GM18520 (cell line): Measurements from ENCODE around the gene PTPRK.

Experiments used
- ATAC-seq: cut with Tn5 transposase; IDR thresholded peaks from one replicate; pipeline ENCODE4 v1.9.1; 2021; ENCODE audit not compliant: unreplicated experiment

The PTPRK gene

DNA sequence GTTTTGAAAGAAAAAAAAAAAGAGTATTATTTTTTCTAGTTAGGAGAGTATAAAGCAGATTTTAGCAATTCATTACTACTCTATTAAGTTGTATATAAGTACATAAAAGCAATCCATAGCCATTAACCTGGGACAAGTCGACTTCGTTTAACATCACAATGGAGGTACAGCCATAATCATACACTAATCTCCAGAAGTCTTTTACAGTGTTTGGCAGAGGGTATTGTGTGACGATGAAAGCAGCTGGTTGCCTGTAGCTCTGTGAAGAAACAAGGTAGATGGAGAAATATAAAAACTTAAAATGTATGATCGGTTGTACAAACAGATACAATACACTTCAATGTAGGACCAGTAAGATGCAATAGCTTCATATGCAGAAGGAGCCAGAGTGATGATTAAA lies 543.6 kb downstream of the PTPRK start:
- ATAC-seq = no peak

DNA sequence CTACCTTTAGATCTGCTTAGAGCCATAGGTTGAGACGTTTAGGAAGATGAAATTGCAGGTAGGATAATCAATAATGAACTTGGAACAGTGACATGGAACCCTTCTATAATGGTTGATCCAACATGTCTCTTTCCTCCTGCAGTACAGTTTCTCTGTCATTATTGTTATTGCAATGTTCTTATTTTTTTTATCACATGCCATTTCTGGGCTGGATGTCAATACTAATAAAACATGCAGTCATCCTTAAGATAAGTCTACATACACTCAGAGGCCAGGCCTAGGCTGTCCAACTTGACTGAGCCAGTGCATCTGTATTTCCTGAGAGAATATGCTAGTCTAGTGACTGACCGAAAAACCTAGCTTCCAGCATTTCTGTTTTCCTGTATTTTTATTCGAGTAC lies 544.3 kb downstream of the PTPRK start:
- ATAC-seq = no peak

- no peak for ATAC-seq
Observed at GRCh38 chr6:127972815-127973214, 547.6 kb downstream of the PTPRK start.

GRCh38 chr6:127971945-127972391 lies 548.4 kb downstream of the PTPRK start:
- no peak for ATAC-seq

DNA sequence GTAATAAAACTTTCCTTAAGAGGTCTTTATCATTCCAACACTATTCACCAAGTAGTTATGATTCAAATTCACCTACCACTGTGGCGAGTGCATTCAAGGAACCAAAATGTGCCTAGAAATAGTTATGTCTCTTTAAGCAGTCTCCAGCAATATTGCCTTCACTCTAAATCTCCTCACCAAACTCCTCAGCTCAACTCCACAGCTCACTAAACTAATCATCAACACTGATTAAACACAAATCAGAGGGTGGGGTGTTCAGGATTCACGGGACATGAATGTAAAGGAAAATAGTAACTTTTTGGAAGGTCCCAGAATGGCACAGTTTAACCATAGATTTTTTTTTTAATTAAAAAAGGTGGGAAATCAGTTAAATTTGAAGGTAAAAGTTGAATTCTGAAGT lies 549.0 kb downstream of the PTPRK start:
- ATAC-seq = no peak

DNA sequence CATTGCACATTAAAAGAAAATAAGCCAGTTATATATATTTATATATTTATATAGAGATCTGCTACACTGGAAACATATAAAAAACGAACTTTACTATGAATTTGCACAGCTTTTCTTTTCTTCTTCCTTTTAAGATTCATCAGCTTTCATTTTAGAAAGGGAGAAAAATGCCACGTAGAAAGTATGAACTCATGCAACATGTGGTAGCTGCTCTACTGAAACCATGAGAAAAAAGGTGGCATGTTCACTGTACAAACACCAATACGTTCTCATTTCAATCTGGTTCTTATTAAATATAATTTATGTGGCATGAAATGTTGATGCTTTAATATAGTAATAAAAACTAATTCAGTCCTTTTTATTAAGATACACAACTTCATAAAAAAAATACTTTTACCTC lies 550.7 kb downstream of the PTPRK start:
- ATAC-seq = no peak

DNA sequence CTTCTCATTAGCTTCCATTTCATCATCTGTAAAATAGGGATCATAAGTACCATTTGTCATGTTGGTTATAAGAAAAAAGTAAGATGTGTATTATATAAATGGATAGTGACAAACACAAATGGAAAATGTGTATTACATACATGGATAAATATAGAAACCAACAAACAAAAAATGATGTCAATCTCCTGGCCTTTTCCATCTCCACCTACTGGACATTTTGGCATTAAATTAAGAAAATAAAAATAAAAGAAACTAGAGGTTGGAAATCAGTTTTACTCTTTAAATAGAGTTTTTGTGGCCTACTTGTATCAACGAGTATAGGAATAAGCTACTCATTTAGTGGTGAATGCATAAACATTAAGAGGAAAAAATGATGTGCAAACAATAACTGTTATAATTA lies 552.0 kb downstream of the PTPRK start:
- ATAC-seq = no peak

GRCh38 chr6:127967708-127968107 lies 552.7 kb downstream of the PTPRK start:
- ATAC-seq = no peak

DNA sequence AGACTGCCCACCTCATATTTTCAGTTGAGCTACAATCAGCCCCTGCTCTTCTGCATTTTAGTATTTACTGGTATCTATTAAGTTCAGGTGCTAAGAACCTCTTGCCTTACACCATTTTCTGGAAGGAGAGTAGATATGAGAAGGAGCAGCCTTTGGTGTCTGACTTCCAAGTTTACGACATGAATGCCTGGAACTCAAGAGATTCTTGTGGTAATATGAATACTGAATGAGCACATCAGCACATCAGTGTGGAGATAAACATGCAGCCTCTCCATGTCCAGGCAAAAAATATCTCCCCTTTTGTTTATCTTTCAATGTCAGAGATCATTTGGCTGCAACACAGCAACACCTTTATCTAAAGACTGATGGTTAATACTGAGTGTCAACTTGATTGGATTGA lies 553.8 kb downstream of the PTPRK start:
- ATAC-seq = no peak

DNA sequence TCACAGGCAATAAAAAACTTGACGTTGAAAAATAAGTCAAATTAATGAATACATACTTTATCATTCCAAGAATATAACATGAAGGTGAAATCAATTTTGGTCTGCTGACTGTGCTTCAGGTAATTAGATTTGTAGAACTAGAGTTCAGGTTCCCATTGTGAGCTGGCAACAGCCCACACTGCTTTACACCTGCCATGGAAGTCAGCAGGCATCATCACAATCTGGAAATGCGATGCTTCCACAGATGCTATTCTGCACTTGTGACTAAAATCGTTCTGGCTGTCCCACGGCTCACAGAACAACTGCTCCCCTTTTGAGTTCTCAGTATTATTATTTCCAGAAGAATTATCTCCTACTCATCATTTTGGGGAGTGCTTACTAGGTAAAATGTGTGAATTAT lies 556.9 kb downstream of the PTPRK start:
- no peak for ATAC-seq

- ATAC-seq = no peak
Observed at GRCh38 chr6:127959869-127960268, 560.5 kb downstream of the PTPRK start.

DNA sequence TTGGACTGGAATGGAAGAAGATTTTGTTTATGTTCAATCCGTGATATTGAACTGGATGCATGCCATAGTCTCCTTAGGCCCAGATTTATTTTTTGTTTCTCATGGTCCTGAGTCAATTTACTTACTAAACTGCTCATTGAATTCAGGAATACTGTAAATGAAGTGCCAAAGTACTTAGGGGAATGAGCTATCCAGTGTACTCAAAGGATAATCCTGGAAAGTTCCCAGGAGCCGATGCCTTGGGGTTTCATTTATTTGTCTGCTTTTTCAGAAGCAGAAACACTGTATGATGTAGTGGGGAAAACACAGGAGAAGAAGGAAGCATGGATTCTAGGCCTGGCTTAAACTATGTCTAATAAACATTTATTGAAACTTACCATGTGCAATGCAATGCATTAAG lies 563.4 kb downstream of the PTPRK start:
- no peak for ATAC-seq

GRCh38 chr6:127956260-127956888 lies 564.0 kb downstream of the PTPRK start:
- no peak for ATAC-seq

DNA sequence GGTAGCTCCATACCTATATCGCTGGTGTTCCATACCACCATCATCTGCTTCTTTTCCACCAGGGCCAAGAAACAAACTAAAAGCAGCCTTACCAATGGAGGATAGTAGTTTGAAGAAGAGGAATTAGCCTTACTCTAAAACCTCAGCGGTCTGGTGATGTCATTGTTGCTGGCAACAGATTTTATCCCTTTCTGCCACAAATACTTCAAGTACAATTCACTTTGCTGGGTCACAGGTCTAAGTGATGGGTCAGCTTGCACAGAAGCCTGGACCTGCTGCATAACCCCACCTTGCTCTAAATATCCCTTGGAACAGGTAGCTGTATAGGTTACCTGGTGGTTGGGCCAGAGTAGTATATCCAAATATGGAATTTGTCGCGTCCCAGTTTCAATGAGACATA lies 566.3 kb downstream of the PTPRK start:
- ATAC-seq = no peak

- ATAC-seq = no peak
Observed at GRCh38 chr6:127952831-127953230, 567.6 kb downstream of the PTPRK start.

DNA sequence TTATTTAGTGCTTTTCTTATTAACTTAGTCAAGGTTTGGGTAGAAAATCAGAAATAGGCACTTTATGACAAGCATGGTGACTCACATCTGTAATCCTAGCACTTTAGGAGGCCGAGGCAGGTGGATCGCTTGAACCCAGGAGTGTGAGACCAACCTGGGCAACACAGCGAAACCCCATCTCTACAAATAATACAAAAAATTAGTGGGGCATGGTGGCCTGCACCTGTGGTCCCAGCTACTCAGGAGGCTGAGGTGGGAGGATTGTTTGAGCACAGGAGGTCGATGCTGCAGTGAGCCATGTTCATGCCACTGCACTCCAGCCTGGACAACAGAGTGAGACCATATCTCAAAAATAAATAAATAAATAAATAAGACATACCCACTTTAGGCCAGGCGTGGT lies 568.2 kb downstream of the PTPRK start:
- no peak for ATAC-seq

DNA sequence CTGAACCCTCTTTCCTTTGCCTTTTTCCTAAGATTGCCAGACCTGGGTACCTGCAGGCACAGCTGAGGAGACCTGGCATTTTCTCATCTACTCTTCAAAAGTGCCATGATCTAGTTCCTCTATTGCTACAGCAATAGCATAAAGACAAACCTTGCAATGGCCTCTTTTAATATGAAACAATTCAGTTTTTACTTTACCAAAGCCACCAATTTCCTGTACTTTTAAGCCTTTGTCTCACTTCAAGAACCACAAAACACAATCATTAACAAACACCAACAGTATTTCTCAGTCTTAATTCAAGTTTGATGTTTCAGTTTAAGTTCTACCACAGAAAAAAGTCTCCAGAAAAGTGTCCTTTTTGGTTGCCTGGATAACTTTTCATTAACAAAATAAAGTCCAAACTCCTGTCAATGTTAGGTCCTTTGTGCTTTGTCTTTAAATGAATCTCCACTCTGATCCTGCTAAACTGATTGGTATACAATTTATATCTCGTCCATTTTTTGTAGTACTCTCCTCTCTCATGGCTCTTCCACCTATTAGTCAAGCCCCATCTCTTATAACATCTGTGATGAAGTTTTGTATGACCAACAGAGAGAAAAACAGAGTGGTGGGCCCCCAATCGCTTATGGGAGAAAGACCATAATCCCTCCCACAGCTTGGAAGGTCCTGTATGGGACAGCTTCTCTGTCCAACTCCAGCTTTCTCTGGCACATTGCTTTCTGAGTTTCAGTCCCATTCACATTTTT lies 569.1 kb downstream of the PTPRK start:
- peak; percentile 70 for ATAC-seq

GRCh38 chr6:127950566-127951145 lies 569.7 kb downstream of the PTPRK start:
- peak; percentile 21 for ATAC-seq

DNA sequence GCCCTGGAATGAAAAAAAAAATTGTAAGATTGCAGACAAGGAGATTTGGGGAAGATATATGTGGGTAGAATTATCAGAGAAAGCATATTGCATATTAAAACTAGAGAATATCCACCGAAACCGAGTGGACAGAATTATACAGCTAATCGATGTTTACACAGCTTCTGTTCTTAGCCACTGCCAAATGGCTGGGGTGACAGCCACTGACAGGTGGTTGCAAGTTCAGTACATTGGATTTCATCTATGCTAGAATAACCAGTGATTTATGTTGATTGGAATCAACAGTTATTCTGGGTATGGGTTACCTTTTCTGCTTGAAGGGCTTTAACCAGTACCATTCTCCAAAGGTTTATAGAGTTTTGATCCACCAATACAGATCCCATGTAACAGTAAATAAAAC lies 571.1 kb downstream of the PTPRK start:
- ATAC-seq = no peak

DNA sequence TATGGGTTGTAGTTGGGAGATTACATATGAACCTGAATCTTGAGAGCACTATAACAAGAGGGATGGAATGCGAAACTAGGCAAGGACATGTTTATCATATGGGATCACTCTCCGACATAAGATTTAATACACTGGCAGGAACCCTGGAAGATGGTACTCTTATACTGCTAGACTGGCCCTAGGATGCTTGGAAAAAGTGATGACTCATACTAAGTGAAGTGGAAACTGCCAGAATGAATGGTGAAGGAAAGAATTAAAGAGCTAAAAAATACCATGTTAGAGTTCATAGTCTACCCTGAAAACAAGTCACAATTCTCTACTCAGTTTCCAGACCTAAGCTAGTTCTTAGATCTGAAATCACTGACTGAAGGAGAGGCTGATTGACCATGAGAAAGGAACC lies 574.0 kb downstream of the PTPRK start:
- no peak for ATAC-seq

DNA sequence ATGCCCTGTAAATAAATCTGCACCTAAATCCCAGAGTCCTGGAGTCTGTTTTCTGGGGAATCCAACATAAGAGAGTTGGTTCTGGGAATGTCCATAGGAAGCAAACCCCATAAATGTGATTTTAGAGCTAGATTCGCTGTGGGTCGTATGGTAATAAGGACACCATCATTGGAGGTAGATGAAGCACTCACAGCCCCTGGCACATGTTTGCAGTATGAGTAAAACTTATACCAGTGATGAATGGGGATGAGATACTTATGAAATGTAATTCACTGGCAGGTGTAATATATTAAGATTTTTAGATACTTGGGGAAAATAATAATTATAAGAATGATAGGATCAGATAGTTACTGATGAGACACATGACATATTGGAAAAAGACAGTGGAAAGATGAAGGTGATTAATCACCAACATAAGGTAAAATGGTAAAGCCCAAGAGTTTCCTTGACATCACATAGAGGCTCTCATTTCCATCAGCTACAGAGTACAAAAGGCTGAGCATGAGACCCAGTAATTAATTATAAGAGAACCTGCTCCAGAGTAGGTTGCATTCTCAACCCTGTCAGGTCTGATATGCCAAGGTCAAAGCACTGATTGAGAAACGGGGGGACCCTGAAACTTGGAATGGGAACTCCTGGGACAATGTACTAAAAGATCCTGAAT lies 574.8 kb downstream of the PTPRK start:
- ATAC-seq = no peak

DNA sequence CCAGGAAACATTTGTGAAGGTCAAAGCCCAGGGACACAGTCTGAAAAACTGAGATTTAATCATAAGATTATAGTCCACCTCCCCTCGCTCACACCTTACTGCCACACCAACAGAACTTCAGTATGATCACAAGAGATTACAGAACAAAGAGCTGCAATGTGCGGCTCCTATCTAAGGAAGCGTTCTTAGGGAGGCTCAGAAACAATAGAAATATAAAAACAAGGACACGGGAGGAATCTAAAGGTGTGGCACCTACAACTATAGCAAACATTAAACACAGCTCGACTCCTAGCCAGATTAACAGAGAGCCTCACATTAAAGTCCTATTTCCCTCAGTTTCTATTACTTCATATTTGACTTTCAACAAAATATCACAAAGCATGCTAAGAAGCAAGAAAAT lies 579.2 kb downstream of the PTPRK start:
- no peak for ATAC-seq
